GM06990 (cell line): ENCODE data around the gene RAB11FIP5.
A peak's percentile ranks its signal among the peaks of the same experiment; 100 is the strongest.

ENCODE experiments used
- DNase-seq: peaks from one replicate; pipeline ENCODE4 v3.0.0-alpha.2; 2011; ENCODE audit not compliant: insufficient read length; ENCODE audit errors: extremely low read depth
- H3K27me3 ChIP-seq: replicated peaks from 2 replicates; pipeline ENCODE4 v1.6.0; 2011; ENCODE audit warnings: low read length; ENCODE audit not compliant: control insufficient read depth, insufficient read depth
- H3K36me3 ChIP-seq: 2 replicates; pipeline ENCODE4 v1.5.1; 2011; ENCODE audit warnings: low read length; ENCODE audit not compliant: control insufficient read depth, insufficient read depth
- H3K4me3 ChIP-seq: replicated peaks from 2 replicates; pipeline ENCODE4 v1.5.1; 2011; ENCODE audit warnings: low read depth, mild to moderate bottlenecking, control low read depth, low read length
- TF ChIP-seq, protein P1 (sequence below): IDR thresholded peaks from 2 replicates; pipeline ENCODE4 v1.5.1; 2011; ENCODE audit warnings: low read length, control low read depth, mild to moderate bottlenecking, inconsistent platforms; ENCODE audit not compliant: insufficient read depth, poor library complexity, severe bottlenecking

RAB11FIP5 gene

DNA sequence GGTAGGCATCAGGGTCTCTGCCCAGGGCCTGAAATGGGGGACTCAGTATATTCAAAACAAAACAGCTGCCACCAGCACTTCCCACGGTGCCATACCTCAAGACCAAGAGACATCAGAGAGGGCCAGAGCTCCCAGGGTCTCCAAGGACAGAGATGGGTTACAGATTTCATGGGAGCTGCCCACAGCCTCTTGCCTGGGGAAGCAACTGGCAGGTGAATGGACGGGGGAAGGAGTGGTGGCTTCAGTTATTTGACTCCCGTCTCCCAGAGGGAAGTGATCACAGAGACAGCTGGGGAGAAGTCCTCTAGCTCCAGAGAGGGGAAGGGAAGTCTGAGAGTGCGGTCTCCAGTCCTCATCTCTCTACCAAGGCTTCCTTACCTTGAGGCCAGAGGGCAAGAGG, 25.4 kb downstream of the RAB11FIP5 start:
- DNase-seq = no peak
- H3K36me3 ChIP-seq = no peaks in the 10 kb centered on the region
- H3K4me3 ChIP-seq = no peak overlapping the region
- peaks cover 3% of the 10 kb centered on the region; the same call in 1 of the 2 replicates for H3K27me3 ChIP-seq
- TF ChIP-seq, protein P1, sequence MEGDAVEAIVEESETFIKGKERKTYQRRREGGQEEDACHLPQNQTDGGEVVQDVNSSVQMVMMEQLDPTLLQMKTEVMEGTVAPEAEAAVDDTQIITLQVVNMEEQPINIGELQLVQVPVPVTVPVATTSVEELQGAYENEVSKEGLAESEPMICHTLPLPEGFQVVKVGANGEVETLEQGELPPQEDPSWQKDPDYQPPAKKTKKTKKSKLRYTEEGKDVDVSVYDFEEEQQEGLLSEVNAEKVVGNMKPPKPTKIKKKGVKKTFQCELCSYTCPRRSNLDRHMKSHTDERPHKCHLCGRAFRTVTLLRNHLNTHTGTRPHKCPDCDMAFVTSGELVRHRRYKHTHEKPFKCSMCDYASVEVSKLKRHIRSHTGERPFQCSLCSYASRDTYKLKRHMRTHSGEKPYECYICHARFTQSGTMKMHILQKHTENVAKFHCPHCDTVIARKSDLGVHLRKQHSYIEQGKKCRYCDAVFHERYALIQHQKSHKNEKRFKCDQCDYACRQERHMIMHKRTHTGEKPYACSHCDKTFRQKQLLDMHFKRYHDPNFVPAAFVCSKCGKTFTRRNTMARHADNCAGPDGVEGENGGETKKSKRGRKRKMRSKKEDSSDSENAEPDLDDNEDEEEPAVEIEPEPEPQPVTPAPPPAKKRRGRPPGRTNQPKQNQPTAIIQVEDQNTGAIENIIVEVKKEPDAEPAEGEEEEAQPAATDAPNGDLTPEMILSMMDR = no peak

DNA sequence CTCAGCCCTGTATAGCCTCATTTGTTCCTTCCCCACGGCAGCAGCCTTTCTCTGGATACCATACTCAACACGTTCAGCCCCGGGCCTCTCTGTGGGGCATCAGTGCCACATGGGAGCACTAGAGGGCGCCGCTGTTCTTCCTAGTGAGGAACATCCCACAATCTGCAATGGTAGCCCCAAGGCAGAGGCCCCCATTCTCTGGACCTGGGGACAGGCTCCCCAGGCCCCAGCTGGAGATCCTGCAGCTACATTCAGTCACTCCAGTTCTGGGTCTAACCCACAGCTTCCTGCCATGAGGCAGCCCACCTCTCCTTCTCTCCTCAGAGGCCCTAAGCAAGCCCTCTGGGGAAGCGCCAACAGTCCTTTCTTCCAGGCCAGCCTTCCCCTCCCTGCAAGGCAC, 27.1 kb downstream of the RAB11FIP5 start:
- peak; percentile 57 for DNase-seq
- Histone ChIP-seq H3K4me3 (no peak overlapping the region), H3K27me3 (peaks cover 3% of the 10 kb centered on the region; the same call in 1 of the 2 replicates), H3K36me3 (no peaks in the 10 kb centered on the region)
- TF ChIP-seq, protein P1 = peak; percentile 92

DNA sequence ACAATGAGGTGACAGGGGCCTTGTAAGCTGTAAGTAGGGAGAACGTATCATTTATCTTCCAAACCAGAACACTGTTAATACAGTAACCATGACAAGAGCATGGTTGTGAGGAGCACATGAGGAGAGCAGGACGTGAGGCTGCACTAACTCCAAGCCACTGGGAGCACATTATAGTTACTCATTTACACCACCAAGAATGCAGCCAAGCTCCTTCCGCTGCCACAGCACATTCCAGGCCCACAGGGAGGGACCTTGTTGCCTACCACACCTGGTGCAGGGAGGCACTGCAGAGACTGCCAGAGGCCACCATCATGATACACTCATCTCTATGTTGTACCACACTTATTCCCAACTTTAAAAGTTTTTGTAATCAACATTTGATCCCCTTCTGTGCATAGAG, 27.8 kb downstream of the RAB11FIP5 start:
- TF ChIP-seq, protein P1 = no peak
- no peak for DNase-seq
- peaks cover 3% of the 10 kb centered on the region; the same call in 1 of the 2 replicates for H3K27me3 ChIP-seq

DNA sequence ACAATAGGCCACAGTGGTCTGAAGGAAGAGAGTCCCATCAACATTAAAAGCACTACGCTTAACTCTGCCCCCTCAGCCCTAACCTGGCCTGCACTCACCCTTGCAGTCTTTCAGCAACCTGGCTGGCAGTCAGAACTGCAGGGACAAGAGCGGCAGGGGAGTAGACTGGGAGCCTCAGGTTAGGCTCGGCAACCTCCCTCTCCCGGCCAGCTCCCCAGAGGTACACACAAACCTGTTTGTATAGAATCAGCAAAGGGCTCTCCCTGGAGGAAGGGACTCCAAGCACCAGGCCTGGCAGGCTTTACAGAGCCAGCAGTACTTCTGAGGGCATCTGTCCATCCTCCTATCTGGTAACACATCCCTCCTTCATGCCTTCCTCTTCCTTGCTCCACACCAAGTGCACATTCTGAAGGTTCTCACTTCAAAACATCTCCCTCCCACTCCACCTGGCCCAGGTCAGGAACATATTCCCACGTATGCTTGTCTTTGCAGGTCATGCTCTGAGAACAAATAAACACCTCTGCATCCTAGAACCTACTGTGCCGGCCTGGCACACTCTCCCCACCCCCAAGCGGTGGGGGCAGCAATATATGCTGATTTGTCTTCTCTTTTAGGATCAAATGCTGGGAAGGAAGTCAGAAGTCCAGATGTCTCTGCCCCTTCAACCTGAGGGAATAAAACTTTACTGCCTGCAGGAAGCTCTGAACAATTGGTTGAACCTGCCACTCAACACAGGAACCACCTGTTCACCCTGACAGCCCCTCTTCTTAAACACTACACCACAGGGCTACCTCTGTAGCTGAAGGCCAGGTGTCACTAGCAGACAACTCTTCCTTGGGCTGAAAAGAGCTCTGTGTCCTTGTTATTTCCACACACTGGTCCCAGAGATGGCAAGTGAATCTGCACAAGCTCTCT, 28.6 kb downstream of the RAB11FIP5 start:
- Histone ChIP-seq H3K36me3 (no peaks in the 10 kb centered on the region), H3K4me3 (no peak overlapping the region), H3K27me3 (peaks cover 3% of the 10 kb centered on the region; the same call in 1 of the 2 replicates)
- DNase-seq = no peak
- TF ChIP-seq, protein P1 = no peak

More for the DNA sequence above, 27.8 kb downstream of the RAB11FIP5 start:
- H3K4me3 ChIP-seq = no peak overlapping the region
- no peaks in the 10 kb centered on the region for H3K36me3 ChIP-seq

DNA sequence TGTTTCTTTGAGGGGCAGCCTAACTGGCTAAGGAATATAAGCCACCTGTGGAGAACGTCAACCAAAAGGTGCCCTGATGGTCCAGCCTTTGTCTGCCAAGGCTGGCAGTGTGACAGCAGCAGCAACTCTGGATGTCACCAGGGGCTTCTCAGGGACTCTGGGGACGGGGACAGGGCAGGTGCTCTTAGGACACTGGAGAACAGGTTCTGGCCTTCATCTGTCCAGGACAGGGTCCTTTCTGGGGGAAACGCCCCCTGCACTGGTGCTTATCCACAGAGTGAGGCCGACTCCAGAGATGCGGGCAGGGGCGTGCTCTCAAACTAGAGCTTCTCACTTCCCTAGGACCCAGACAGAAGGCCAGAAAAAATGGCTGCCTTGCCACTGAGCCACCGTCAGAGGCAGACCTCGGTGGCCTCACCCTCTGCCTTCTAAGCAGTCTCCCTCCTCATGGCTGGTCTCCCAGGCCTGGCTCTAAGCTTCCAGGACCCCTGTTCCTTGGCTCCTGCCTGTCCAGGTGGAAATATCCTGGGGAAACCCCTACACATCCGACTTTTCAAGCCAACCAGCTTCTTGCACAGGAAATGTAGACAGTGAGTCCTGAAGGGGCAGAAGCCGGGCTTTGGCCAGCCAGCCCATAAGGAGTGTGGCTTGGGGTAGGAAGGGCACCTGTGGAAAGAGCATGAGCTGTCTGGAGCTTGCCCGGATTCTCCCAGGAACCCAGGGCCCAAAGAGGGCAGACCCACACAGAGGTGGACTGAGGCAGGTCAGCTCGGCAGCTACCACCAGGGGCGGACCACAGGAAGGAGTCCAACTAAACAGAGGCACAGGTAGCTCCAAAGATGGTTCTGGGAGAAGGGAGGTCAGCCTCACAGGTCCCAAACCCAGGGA, 30.0 kb downstream of the RAB11FIP5 start:
- Histone ChIP-seq H3K36me3 (no peaks in the 10 kb centered on the region), H3K4me3 (no peak overlapping the region), H3K27me3 (peaks cover 4% of the 10 kb centered on the region; the same call in 1 of the 2 replicates)
- TF ChIP-seq, protein P1 = no peak
- DNase-seq = no peak
